ENCODE results near the gene HMOX1. TPM values are rescaled to one million over a fixed set of nuclear protein-coding genes. Genes with fewer than 3 reads are reported as not detected.

The HMOX1 gene
- total RNA-seq, 4 donors from 2014 or later, result 11.4 to 131 (median 22.2) TPM

DNA sequence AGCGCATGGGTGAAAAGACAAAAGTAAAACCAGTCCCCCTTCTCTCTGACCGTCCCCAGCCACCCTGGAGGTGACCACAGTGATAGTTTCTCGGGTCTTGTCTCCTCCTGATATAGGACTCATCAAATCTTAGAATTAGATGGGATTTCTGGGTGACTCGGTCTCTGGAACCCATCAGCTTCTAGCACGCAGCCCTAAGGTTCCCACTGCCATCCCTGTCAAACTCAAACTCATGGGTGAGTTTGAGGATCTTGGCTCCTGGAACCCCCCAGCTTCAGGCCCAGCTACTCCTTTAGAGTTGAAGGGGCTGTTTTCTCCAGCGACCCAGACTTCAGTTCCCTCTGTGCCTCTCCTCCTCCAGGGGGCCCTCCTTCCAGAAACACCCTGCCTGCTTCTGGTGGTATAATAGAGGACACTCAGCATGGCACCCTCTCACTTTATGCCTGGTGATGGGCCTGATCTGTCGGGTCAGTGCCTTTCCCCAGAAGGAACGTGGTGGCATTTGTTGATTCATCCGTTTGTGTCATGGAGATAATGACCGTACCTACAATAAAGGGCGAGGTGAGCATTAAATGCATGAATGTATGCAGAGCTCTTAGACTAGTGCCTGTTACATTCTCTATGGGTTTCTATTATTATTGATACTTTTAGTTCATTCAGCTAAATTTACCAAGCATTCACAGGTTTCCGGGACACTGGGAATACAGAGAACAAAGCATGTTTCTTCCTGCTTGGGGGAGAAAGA, 50.8 kb downstream of the HMOX1 start:
- Histone ChIP-seq H3K36me3 (peaks cover 0 to 5% of the 10 kb centered on the region in 2 donors), H3K27me3 (no peaks in the 10 kb centered on the region), H3K9me3 (no peaks in the 10 kb centered on the region), H3K4me3 (no peak overlapping the region), H3K27ac (peak overlapping the region in 2 of 4 donors; percentile 12 to 14), H3K4me1 (peaks cover 4 to 13% of the 10 kb centered on the region in 2 donors)
- in situ Hi-C loops (cut with MboI; ENCODE audit: low sequenced_read_pairs in 4 of 4), result loop anchor here (5.0 to 25.0 kb wide), 5 partner anchors 151 to 681 kb away; no protein-coding TSS in a partner anchor
- ATAC-seq (no peak), DNase-seq (no peak)
- TF ChIP-seq POLR2A (IDR thresholded peaks at IDR 0.05), result no peak
- TF ChIP-seq, protein P1, sequence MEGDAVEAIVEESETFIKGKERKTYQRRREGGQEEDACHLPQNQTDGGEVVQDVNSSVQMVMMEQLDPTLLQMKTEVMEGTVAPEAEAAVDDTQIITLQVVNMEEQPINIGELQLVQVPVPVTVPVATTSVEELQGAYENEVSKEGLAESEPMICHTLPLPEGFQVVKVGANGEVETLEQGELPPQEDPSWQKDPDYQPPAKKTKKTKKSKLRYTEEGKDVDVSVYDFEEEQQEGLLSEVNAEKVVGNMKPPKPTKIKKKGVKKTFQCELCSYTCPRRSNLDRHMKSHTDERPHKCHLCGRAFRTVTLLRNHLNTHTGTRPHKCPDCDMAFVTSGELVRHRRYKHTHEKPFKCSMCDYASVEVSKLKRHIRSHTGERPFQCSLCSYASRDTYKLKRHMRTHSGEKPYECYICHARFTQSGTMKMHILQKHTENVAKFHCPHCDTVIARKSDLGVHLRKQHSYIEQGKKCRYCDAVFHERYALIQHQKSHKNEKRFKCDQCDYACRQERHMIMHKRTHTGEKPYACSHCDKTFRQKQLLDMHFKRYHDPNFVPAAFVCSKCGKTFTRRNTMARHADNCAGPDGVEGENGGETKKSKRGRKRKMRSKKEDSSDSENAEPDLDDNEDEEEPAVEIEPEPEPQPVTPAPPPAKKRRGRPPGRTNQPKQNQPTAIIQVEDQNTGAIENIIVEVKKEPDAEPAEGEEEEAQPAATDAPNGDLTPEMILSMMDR (IDR thresholded peaks at IDR 0.05 in 4 of 5, conservative IDR thresholded peaks at IDR 0.05 in 1 of 5), result no peak
- intact Hi-C loops (cut with DNase I; ENCODE audit: low total_unique reads), result loop anchor here (10.0 kb wide), 3 partner anchors 77 to 493 kb away; no protein-coding TSS in a partner anchor

DNA sequence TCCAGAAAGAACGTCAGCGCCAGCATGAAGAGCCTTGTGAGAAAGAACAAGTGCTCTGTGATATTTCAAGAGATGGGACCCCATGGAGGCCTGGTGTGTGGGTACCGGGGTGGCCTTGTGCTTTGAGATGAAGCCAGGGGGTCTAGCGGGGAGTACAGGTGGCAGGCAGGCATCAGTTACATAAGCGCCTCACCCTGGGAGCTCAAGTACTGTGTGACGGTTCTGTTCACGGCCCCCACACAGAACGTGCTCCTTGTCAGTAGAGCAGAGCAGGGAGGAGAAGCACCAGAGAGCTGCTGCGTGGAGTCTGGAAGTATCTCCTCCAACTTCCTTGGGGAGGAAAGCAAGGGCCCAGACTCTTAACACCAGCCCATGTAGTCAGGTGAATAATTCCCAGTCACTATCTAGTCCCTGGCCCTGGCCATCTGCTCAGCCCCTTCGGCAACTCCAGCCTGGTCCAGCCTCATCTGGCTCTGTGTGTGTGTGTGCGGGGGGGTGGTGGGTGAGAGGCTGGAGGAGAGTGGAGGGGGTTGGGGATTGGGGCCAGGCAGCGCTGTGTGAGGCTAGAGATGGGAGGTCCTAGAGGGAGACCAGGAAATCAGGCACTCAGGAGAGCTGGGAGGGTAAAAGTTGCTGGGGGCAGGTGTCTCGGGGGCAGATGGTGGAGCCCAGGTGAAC, 51.5 kb downstream of the HMOX1 start:
- intact Hi-C loops (cut with DNase I; ENCODE audit: low total_unique reads), result loop anchor here (10.0 kb wide), 3 partner anchors 78 to 492 kb away; no protein-coding TSS in a partner anchor
- Histone ChIP-seq H3K9me3 (no peaks in the 10 kb centered on the region), H3K4me1 (peaks cover 4 to 13% of the 10 kb centered on the region in 2 donors), H3K36me3 (peaks cover 0 to 5% of the 10 kb centered on the region in 2 donors), H3K27me3 (no peaks in the 10 kb centered on the region), H3K4me3 (no peak overlapping the region), H3K27ac (no peak overlapping the region)
- in situ Hi-C loops (cut with MboI; ENCODE audit: low sequenced_read_pairs in 4 of 4), result loop anchor here (5.0 to 25.0 kb wide), 5 partner anchors 150 to 680 kb away; no protein-coding TSS in a partner anchor
- ATAC-seq (no peak), DNase-seq (no peak)
- no peak for TF ChIP-seq POLR2A (IDR thresholded peaks at IDR 0.05)
- TF ChIP-seq, protein P1 (IDR thresholded peaks at IDR 0.05 in 4 of 5, conservative IDR thresholded peaks at IDR 0.05 in 1 of 5), result no peak

DNA sequence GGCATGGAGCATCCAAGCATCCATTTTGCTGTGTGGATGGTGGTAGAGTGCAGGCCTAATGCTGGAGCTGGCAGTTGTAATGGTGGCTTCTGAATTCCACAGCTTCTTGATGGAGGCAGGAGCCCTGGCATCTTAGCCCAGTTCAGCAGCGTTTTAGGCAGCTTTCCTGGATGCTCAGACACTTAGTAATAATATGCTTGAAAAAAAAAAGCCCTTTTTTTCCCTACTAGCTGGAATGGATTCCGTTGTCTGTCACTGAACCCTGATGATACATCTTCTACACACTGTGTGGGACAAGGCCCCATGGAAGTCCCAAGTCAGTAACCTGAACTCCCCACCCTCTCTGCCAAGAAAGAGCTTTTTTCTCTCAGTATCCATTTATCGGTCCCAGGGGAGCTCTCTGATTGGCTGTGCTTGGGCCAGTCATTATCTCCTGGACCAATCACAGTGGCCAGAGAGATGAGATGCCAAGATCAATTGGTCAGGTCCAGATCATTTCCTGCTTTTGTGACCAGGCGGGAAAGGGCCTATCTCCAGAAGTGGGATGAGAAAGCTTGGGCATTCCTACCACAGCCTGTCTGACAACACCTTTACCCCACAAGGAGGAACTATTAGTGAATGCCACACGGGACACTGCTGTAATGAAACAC, 53.3 kb downstream of the HMOX1 start:
- H3K9me3 ChIP-seq, result no peaks in the 10 kb centered on the region

DNA sequence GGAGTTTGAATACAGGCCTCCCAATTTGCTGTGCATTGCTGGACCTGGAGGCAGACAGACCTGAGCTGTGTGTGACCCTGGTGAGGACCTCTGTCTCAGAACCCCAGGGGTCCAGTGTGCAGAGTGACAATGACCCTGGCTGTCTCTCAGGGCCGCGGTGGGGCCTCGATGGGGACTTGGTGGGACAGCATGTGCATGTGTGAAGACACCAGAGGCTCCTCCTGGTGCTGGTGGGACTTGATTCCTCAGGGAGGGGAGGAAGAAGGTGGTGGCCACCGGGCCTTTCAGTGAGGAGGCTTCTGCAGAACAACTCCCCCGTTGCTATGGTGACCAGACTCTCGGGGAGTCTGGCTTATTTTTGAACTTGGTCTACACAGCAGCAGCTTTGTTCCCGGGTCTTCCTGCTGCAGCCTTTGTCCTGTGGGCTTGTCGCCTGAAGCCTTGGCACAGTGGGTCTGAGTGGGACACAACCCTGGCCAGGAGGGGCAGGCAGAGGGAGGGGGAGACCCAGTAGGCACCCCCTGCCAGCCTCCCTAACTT, 54.4 kb downstream of the HMOX1 start:
- H3K4me1 ChIP-seq, result peaks cover 4 to 13% of the 10 kb centered on the region in 2 donors
- TF ChIP-seq, protein P1 (IDR thresholded peaks at IDR 0.05 in 4 of 5, conservative IDR thresholded peaks at IDR 0.05 in 1 of 5), result no peak
- no peak for TF ChIP-seq POLR2A (IDR thresholded peaks at IDR 0.05)
- intact Hi-C loops (cut with DNase I; ENCODE audit: low total_unique reads) (loop anchor here (10.0 kb wide), 3 partner anchors 80 to 490 kb away; no protein-coding TSS in a partner anchor), in situ Hi-C loops (cut with MboI; ENCODE audit: low sequenced_read_pairs in 4 of 4) (loop anchor here in 2 of 4 donors (25.0 kb wide), 2 partner anchors 502 to 677 kb away; no protein-coding TSS in a partner anchor)
- no peak overlapping the region for H3K4me3 ChIP-seq
- no peaks in the 10 kb centered on the region for H3K27me3 ChIP-seq
- peaks cover 0 to 5% of the 10 kb centered on the region in 2 donors for H3K36me3 ChIP-seq
- no peak for ATAC-seq
- no peak overlapping the region for H3K27ac ChIP-seq
- no peaks in the 10 kb centered on the region for H3K9me3 ChIP-seq
- no peak for DNase-seq

More for the DNA sequence above, 53.3 kb downstream of the HMOX1 start:
- intact Hi-C loops (cut with DNase I; ENCODE audit: low total_unique reads) (loop anchor here (10.0 kb wide), 3 partner anchors 79 to 491 kb away; no protein-coding TSS in a partner anchor), in situ Hi-C loops (cut with MboI; ENCODE audit: low sequenced_read_pairs in 4 of 4) (loop anchor here (5.0 to 25.0 kb wide), 5 partner anchors 148 to 678 kb away; no protein-coding TSS in a partner anchor)
- no peaks in the 10 kb centered on the region for H3K27me3 ChIP-seq
- DNase-seq, result no peak
- H3K36me3 ChIP-seq, result peaks cover 0 to 5% of the 10 kb centered on the region in 2 donors
- TF ChIP-seq, protein P1 (IDR thresholded peaks at IDR 0.05 in 4 of 5, conservative IDR thresholded peaks at IDR 0.05 in 1 of 5), result no peak
- TF ChIP-seq POLR2A (IDR thresholded peaks at IDR 0.05), result no peak
- no peak overlapping the region for H3K4me3 ChIP-seq
- no peak for ATAC-seq
- H3K27ac ChIP-seq, result no peak overlapping the region
- peaks cover 4 to 13% of the 10 kb centered on the region in 2 donors for H3K4me1 ChIP-seq
